Testis (tissue), 2 donors: ENCODE data around the gene ACSS3.

Source experiments
- POLR2A ChIP-seq: fragments of 450-650 bp; IDR thresholded peaks from one replicate; pipeline ENCODE4 v1.6.1; 2017; ENCODE audit warnings: antibody characterized with exemption, mild to moderate bottlenecking, moderate library complexity
- TF ChIP-seq, protein P1 (sequence below), 3 experiments: fragments of 450-650 bp in 2 of 3; fragments of 200-600 bp in 1 of 3; sonication (generic) in 1 of 3; IDR thresholded peaks; one replicate each; pipeline ENCODE4 v1.5.1; 2016 to 2019; ENCODE audit warnings: antibody characterized with exemption in 3 of 3, mild to moderate bottlenecking in 2 of 3, moderate library complexity in 1 of 3

DNA sequence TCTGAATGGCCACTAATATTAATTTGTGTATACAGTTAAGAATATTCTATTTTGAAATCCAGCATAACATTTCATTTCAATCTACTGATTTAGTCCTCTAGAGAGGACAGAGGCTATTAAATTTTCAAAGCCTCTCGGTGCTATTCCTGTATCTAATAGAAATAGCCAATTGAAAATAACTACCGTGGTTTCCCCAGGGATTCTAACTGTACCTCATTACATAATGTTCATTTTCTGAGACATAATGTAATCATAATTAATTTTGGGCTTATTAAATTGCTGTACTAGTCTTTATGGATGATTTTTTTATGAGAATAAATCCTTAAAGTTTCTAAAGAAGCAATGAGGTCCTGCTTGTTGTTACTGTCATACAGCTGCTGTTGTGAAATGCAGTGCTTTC lies 38.6 kb upstream of the ACSS3 start:
- TF ChIP-seq POLR2A: no peak
- TF ChIP-seq, protein P1, sequence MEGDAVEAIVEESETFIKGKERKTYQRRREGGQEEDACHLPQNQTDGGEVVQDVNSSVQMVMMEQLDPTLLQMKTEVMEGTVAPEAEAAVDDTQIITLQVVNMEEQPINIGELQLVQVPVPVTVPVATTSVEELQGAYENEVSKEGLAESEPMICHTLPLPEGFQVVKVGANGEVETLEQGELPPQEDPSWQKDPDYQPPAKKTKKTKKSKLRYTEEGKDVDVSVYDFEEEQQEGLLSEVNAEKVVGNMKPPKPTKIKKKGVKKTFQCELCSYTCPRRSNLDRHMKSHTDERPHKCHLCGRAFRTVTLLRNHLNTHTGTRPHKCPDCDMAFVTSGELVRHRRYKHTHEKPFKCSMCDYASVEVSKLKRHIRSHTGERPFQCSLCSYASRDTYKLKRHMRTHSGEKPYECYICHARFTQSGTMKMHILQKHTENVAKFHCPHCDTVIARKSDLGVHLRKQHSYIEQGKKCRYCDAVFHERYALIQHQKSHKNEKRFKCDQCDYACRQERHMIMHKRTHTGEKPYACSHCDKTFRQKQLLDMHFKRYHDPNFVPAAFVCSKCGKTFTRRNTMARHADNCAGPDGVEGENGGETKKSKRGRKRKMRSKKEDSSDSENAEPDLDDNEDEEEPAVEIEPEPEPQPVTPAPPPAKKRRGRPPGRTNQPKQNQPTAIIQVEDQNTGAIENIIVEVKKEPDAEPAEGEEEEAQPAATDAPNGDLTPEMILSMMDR (IDR thresholded peaks at IDR 0.05): no peak
